HG02973 (cell line): ENCODE results near the gene BACE2.
"Not testable (repeated sequence)": the region's sequence is repeated elsewhere in the genome, so short reads cannot be mapped to it uniquely, and the experiment has no call there.

Source experiments
- ATAC-seq: cut with Tn5 transposase; IDR thresholded peaks from one replicate; pipeline ENCODE4 v1.9.1; 2021; ENCODE audit warnings: moderate library complexity; ENCODE audit not compliant: unreplicated experiment

BACE2 gene

DNA sequence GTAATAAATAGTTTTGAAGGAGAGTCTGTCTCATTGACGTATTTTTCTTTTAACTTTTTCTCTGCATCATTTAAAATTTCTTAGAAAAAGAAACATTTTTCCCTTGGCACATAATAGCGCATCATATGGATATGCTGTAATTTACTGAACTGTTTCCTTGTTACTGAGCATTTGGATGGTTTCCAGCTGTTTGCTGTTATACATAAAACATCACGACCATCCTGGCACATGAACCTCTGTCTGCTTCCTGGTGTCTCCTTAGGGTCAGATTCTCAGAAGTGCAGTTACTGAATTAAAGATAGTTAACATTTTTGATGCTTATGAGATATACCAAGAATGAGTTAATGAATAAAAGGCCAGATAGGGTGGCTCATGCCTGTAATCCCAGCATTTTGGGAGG is 67.2 kb downstream of the BACE2 start:
- no peak for ATAC-seq

DNA sequence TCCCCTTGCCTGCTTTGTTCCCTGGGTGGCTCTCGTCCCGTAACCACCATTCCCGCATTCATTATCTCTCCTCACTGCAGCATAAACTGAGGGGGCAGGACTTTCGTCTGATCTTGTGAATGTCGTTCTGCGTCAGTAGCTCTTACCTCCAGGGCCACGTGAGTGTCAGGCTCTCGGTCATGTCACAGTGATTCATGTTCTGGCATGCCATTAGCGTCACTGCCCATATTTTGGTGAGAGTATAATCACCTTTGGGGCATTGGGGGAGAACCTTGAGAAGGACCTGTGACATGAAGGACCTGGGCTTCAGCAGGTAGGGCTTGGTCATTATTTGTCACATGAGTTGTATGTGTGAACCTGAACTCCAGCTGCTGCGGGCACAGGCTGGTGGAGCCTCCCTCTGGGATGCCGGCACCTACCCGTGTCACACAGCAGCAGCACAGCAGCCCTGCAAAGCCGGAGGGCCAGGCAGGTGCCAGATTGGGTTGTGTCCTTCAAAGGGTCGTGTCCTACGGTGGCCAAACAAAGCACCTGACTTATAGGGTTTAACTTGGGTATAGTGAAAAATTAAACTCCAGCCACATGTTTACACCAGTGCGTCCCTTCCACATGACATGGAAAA is 68.5 kb downstream of the BACE2 start:
- ATAC-seq, result no peak

DNA sequence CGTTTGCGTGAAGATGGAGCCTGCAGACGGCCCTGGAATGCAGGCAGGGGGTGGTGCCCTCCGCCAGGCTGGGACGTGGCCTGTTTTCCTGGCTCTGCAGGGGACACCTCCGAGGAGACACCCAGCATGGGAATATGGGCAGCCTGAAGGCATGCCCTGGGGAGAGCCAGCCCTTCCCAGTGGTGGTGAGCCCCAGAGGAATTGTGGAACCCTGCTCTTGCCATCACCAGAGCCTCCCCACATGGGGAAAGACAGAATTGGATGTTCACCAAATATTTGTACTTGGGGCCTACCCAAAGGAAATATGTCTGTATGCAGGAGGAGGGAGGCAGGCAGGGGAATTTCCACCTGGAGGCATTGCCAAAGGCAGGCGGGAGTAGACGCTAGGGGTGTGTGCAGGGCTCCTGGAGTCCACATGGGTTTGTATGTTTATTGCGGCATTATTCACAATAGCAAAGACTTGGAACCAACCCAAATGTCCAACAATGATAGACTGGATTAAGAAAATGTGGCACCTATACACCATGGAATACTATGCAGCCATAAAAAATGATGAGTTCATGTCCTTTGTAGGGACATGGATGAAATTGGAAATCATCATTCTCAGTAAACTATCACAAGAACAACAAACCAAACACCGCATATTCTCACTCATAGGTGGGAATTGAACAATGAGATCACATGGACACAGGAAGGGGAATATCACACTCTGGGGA is 70.3 kb downstream of the BACE2 start:
- not testable (repeated sequence) for ATAC-seq

DNA sequence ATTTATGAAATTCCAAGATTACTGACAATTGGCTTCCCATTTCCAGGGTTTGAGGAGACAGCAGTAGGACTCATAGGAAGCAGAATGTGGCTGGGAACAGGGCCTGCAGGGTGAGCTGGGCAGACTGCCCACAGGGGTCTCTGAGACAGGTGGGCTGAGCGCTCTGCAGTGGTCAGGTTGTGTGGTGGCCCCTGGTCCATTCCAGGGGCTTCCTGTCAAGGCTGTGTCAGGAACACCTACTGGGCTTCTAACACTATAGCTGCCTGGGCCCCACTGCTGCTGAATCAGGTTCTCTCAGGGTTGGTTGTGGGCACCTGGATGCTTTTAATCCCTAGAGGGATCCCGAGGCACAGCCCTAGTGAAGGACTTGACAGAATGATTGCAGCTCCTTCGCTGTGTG is 72.1 kb downstream of the BACE2 start:
- ATAC-seq, result no peak

DNA sequence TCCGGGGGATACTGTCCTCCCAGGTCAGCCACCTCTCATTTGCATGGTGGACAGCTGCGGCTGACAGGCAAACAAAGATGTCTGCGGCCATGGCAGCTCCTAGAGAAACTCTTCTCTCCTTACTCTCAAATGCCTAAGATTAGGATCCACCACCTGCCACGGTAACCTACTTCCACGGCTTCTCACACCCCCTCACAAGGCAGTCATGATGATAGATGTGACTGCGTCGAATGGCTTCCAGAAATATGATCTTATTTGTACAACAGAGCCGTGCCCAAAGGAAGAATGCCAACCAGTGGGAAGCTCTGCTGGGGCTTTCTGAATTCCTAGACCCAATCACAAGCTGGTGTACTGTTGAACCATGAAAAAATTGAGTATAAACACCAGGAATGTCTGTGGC is 73.4 kb downstream of the BACE2 start:
- ATAC-seq, result no peak

DNA sequence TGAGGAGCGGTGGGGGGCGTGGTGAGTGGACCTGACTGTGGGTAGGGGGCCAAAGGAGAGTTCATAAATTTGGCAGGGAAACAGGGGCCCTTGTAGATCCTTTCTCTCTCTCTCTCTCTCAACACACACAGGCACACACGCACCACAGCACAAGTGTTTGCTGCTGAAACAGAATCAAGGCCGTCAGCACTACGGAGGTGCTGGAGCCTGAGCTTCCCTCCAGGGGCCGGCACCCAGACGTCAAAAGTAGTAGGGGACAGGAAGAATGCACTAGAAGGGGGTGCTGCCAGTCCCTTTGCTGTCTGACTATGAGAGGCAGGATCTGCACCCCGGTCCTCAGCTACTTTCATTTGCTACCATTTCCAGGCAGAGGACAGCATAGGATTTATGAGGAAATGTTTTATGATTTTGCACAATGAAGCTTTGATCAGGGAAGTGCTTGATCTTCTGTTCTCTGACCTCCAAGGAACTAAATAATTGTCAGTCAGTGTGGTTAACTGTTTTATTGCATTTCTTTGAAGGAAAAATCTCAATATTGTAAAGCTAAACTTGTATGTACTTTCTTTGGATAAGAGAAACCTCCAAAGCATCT is 74.4 kb downstream of the BACE2 start:
- no peak for ATAC-seq

DNA sequence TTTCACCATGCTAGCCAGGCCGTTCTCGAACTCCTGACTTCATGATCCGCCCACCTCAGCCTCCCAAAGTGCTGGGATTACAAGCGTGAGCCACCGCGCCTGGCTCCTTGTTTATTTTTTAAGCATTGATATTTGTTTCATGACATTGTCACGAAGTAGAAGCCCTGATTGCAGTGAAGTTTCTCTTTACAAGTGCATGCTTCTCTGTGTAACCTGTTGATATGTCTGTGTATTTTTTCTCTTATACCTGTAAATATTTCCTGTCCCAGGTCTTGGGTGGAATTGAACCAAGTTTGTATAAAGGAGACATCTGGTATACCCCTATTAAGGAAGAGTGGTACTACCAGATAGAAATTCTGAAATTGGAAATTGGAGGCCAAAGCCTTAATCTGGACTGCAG is 75.1 kb downstream of the BACE2 start:
- no peak for ATAC-seq

DNA sequence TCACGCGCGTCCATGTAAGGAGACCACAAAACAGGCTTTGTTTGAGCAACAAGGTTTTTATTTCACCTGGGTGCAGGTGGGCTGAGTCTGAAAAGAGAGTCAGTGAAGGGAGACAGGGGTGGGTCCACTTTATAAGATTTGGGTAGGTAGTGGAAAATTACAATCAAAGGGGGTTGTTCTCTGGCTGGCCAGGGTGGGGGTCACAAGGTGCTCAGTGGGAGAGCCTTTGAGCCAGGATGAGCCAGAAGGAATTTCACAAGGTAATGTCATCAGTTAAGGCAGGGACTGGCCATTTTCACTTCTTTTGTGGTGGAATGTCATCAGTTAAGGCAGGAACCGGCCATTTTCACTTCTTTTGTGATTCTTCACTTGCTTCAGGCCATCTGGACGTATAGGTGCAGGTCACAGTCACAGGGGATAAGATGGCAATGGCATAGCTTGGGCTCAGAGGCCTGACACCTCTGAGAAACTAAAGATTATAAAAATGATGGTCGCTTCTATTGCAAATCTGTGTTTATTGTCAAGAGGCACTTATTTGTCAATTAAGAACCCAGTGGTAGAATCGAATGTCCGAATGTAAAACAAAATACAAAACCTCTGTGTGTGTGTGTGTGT is 76.4 kb downstream of the BACE2 start:
- ATAC-seq, result not testable (repeated sequence)

DNA sequence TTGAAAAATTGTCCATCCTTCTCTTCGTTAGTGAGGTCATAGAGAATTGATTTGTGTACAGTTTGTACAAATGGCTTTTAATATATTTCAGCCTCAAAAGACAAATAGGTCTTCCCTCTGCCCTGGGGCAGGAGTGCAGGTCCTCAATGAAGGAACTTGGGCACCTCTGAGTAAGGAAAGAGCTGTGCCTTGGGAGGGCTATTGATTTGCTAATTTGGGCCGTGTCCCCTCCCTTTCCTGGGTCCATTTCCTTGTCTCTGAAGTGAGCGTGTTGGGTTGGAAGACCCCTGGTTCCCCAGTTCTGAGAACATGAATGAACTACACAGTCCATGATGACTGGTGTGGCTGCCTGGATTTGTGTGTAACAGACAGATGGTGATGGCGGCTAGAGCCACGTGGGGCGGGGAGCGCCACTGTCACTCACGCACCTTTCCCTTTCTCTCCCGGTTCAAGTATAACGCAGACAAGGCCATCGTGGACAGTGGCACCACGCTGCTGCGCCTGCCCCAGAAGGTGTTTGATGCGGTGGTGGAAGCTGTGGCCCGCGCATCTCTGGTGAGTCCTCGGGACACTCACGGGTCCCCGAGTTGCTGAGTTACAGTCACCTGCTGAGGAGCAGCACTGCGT is 77.7 kb downstream of the BACE2 start:
- no peak for ATAC-seq

DNA sequence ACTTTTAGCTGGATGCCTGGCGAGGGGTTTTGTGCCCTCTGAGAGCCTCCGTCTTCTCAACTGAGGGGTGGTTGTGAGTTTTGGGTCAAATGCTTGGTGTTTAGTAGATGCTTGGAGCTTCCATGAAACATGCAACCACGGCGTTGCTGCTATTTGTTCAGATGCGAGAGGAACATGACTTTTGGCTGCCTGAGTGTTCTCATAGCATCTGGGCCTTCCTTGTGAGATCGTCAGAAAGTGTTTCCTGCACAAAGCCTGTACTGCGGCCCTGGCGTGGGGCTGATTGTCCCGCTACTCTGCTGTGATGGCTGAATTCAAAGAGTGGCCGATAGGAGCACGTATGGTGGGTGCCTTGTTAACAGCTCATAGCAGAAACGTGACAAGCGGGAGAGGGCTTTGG is 78.8 kb downstream of the BACE2 start:
- ATAC-seq, result no peak

DNA sequence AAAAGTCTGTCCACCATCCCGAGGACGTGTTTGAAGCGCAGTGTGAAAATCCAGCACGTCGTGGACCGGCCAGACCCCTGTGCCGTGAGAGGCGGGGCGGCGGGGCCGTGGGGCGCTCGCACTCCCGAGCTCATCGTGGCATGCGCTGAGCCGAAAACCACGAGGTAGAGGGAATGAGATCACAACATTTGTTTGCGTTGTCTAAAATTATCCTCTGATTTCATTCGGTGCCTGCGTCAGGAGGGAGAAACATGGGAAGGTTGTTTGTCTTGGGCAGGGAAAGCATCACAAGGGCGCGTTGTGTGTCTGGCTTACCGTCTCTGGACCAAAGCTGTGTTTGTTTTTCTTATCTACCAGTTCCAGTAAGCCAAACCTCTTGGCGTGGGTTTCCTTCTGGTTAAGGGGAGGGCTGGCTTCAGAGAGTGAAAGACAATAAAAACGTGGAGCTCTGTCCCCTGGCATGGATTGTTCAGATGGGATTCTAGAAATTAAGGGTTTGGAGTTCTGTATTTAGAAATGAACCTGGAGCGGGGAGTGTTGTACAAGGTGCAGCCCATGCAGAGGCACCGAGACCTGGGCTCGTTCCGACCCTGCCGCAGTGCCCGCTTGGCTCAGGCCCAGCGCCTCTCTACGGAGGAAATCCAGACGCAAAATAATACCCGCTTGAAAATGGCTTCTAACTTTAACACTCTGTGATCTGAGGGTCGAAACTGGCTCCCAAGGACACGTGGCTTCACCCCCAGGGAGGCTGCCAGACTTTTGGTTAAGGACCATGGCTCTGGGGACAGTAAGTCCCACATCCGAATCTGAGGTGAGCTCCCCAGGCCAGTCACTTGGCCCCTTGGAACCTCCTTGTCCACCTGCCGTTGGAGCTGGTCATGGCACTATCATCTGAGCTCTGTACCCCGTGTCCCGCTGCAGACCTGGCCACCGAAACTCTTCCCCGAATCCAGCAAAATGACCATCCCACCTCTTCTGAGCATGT is 79.9 kb downstream of the BACE2 start:
- no peak for ATAC-seq

DNA sequence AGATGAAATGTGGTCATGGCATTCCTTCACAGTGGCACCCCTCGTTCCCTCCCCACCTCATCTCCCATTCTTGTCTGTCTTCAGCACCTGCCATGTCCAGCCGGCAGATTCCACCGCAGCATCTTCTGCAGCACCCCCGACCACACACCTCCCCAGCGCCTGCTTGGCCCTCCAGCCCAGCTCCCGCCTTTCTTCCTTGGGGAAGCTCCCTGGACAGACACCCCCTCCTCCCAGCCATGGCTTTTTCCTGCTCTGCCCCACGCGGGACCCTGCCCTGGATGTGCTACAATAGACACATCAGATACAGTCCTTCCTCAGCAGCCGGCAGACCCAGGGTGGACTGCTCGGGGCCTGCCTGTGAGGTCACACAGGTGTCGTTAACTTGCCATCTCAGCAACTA is 81.5 kb downstream of the BACE2 start:
- ATAC-seq, result no peak

DNA sequence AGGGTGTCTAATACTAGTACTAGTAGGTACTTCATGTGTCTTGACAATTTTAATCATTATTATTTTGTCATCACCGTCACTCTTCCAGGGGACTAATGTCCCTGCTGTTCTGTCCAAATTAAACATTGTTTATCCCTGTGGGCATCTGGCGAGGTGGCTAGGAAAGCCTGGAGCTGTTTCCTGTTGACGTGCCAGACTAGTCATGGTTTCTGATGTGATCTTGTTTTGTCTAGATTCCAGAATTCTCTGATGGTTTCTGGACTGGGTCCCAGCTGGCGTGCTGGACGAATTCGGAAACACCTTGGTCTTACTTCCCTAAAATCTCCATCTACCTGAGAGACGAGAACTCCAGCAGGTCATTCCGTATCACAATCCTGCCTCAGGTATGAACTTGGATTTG is 82.6 kb downstream of the BACE2 start:
- no peak for ATAC-seq

DNA sequence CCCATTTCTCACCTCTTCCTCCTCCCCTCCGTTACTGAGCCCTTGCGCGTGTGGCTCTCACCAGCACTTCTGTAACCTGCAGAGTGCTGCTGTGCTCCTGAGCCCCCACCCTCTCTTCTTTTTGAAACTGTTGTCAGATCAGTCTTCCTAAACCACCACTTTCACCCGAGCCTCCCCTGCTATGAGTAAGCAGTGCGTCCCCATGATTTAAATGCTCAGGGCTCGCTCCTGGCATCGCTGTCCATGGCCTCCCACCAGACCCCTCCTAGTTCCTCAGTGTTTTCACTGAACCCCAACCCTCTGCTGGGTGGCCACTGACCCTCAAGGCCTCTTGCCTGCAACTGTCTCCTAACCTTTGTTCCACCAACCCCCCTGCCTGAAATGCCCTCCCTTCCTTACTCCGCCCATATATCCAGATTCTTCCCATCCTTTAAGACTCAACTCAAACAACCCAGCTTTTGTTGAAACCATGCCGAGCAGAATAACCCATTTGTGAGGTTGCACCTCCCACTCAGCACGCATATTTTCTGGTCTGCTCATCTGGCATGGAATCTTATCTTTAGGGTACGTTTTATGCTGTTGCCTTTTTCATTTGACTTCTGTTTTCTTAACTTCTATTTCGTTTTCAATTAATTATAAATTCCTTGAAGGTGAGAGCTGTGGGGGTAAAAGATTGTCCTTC is 84.1 kb downstream of the BACE2 start:
- no peak for ATAC-seq

DNA sequence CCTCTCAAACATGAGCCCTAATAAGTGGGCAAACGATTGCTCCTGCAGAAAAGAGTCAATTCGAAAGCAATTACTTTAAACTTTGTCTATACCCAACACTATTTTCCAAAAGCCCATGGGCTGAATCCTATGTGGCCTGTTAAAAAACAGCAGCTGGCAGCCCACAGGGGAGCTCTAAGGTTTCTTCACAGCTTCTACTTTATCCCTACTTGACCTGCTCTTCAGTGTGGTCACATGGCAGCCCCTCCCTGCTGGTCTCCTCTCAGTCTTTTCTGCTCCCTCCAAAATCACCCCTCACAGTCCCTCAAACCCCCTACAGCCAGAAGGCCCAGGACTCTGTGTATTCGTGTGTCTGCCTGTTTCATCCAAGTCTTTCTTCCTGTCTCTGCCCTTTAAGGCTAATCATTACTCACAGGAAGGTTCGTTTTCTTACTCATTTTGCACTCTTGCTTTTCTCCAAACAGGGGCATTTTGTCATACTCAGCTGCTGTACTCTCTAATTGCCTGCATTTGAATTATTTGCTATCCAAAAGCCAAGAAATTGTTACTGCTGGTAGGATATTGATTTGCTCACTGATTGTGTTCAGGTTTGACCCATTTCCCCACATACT is 86.2 kb downstream of the BACE2 start:
- ATAC-seq, result no peak

DNA sequence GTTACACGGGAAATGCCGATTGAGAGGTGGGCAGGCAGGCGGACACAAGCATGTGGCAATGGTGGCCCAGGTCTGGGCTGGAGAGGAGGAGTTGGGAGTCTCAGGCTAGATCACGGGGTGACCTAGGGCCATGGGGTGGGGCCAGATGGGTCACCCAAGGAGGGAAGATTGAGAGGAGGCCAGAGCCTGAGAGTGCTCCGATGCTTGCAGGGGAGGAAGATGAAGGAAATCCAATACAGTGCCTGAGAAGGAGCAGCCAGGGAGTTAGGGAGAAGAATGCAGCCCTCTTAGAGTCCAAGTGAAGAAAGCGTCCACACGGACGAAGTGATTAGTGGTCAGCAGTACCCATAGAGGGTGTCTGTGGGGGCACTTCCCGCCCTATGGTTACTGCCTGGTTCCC is 87.2 kb downstream of the BACE2 start:
- ATAC-seq, result no peak

DNA sequence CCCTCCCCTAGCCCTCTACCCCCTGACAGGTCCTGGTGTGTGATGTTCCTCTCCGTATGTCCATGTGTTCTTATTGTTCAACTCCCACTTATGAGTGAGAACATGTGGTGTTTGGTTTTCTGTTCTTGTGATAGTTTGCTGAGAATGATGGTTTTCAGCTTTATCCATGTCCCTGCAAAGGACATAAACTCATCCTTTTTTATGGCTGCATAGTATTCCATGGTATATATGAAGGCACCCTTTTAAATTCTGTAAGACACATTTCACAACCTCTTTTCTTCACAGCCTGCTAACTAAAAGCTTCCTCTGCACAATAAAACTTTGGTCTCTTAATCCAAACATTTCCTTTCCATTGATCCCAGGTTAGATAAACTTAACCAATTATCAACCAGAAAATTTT is 88.3 kb downstream of the BACE2 start:
- not testable (repeated sequence) for ATAC-seq

DNA sequence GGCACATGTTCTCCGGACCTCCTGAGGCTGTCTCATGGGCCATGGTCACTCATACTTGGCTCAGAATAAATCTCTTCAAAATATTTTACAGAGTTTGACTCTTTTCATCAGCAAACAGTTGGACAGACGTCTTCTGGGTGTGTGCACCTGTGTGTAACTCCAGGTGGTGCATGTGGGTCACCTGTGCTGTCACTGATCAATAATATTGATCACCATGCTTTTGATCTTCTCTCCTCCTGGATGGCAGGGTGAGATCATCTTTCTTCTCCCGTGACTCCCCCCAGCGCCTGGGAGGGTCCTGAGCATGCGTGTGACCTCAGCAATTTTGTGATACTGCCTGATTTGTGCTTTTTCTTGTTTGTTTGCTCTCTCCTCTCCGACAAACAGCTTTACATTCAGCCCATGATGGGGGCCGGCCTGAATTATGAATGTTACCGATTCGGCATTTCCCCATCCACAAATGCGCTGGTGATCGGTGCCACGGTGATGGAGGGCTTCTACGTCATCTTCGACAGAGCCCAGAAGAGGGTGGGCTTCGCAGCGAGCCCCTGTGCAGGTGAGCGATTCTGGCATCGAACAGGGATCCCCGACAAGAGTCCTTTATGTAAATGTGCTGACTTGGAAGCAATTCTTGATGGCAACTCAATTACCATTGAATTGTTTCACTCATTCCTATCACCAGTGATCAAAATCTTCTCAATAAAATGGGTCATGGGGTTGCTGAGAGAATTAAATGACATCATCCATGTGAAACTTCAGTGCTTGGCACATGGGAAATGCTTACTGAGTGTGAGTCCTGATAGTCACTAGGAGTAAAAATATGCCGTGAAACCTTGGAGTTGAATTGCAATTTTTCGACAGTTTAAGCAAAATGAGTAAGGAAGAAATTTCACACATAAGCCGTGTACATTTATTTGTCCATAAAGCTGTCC is 89.1 kb downstream of the BACE2 start:
- ATAC-seq, result no peak
